Sigmoid colon (tissue), 4 donors: Measurements from ENCODE around the gene IL1R2.

Experiments
- EP300 ChIP-seq, 4 donors: sonication (generic); formaldehyde crosslinking; IDR thresholded peaks; one replicate each; pipeline ENCODE4 v1.6.1; 2017; ENCODE audit warnings: antibody characterized with exemption in 4 of 4
- TF ChIP-seq, protein P1 (sequence below), 4 experiments: fragments of 450-650 bp in 3 of 4; fragments of 200-600 bp in 1 of 4; IDR thresholded peaks; one replicate each; pipeline ENCODE4 v1.5.1; 2016 to 2019; ENCODE audit warnings: antibody characterized with exemption in 4 of 4, mild to moderate bottlenecking in 3 of 4, moderate library complexity in 2 of 4

DNA sequence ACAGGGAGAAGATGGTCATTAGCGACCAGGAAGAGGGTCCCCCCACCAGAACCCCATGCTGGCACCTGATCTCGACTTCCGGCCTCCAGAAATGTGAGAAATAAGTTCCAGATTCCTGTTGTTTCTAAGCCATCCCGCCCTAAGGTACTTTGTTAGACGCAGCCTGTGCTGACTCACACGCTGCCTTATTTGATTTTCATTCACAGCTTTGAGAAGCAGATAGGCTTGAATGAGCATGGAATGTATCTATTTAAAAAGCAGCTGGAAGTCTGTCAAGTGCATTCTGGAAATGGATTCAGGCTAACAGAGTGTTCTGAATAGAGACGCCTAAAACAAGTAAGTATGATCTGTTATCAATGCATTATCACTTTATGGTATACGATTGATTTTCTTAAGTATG is 8.3 kb upstream of the IL1R2 start:
- TF ChIP-seq, protein P1, sequence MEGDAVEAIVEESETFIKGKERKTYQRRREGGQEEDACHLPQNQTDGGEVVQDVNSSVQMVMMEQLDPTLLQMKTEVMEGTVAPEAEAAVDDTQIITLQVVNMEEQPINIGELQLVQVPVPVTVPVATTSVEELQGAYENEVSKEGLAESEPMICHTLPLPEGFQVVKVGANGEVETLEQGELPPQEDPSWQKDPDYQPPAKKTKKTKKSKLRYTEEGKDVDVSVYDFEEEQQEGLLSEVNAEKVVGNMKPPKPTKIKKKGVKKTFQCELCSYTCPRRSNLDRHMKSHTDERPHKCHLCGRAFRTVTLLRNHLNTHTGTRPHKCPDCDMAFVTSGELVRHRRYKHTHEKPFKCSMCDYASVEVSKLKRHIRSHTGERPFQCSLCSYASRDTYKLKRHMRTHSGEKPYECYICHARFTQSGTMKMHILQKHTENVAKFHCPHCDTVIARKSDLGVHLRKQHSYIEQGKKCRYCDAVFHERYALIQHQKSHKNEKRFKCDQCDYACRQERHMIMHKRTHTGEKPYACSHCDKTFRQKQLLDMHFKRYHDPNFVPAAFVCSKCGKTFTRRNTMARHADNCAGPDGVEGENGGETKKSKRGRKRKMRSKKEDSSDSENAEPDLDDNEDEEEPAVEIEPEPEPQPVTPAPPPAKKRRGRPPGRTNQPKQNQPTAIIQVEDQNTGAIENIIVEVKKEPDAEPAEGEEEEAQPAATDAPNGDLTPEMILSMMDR (IDR thresholded peaks at IDR 0.05), result no peak
- no peak for TF ChIP-seq EP300 (IDR thresholded peaks at IDR 0.05)
